ENCODE results near the gene HRH2. TPM values are rescaled to one million over a fixed set of nuclear protein-coding genes. Genes with fewer than 3 reads are reported as not detected.
A peak's percentile ranks its signal among the peaks of the same experiment; 100 is the strongest.

The HRH2 gene
- total and polyA plus RNA-seq, 7 donors: 0.17 to 7.0 (median 0.51) TPM

GRCh38 chr5:175683231-175683630, 25.4 kb downstream of the HRH2 start:
- peaks cover 0 to 9% (median 4%) of the 10 kb centered on the region in 3 donors for H3K27me3 ChIP-seq (ENCODE audit: insufficient read depth in 3 of 3, low read length in 2 of 3)
- H3K9me3 ChIP-seq: no peaks in the 10 kb centered on the region
- H3K4me3 ChIP-seq: no peak overlapping the region
- ATAC-seq: no peak
- 93 to 95% (median 94%) methylated on average over 15 of the region's 15 CpGs for WGBS, 3 donors
- DNase-seq: peak in 1 of 2 donors; percentile 25
- no peaks in the 10 kb centered on the region for H3K36me3 ChIP-seq (ENCODE audit: insufficient read depth in 1 of 2, low read depth in 1 of 2)
- intact Hi-C loops (cut with DNase I): no loop called here
- peaks cover 24% of the 10 kb centered on the region for H3K4me1 ChIP-seq
- no peak overlapping the region for H3K27ac ChIP-seq
- no peak for TF ChIP-seq CTCF (IDR thresholded peaks at IDR 0.05)

- peaks cover 24% of the 10 kb centered on the region for H3K4me1 ChIP-seq
- ATAC-seq: no peak
- H3K9me3 ChIP-seq: no peaks in the 10 kb centered on the region
- intact Hi-C loops (cut with DNase I): no loop called here
- peaks cover 0 to 7% (median 2%) of the 10 kb centered on the region in 3 donors for H3K27me3 ChIP-seq (ENCODE audit: insufficient read depth in 3 of 3, low read length in 2 of 3)
- H3K4me3 ChIP-seq: no peak overlapping the region
- WGBS, 3 donors: 93 to 96% (median 95%) methylated on average over 13 of the region's 13 CpGs
- no peaks in the 10 kb centered on the region for H3K36me3 ChIP-seq (ENCODE audit: insufficient read depth in 1 of 2, low read depth in 1 of 2)
- DNase-seq: peak in 1 of 2 donors; percentile 37
- H3K27ac ChIP-seq: no peak overlapping the region
- TF ChIP-seq CTCF (IDR thresholded peaks at IDR 0.05): no peak
These were observed 26.1 kb downstream of the HRH2 start for GRCh38 chr5:175683921-175684320.

GRCh38 chr5:175684931-175685330, 27.1 kb downstream of the HRH2 start:
- ATAC-seq: no peak
- peak in 1 of 2 donors; percentile 5 for DNase-seq
- intact Hi-C loops (cut with DNase I): no loop called here
- TF ChIP-seq CTCF (IDR thresholded peaks at IDR 0.05): no peak
- Histone ChIP-seq H3K27ac (no peak overlapping the region), H3K27me3 (ENCODE audit: insufficient read depth in 3 of 3, low read length in 2 of 3) (peaks cover 0 to 6% (median 0%) of the 10 kb centered on the region in 3 donors), H3K4me1 (peaks cover 20% of the 10 kb centered on the region), H3K36me3 (ENCODE audit: insufficient read depth in 1 of 2, low read depth in 1 of 2) (no peaks in the 10 kb centered on the region), H3K4me3 (no peak overlapping the region), H3K9me3 (no peaks in the 10 kb centered on the region)
- WGBS, 3 donors: 90 to 91% (median 90%) methylated on average over 5 of the region's 5 CpGs

GRCh38 chr5:175685701-175686350, 28.0 kb downstream of the HRH2 start:
- H3K27ac ChIP-seq: no peak overlapping the region
- H3K4me1 ChIP-seq: peaks cover 12% of the 10 kb centered on the region
- H3K27me3 ChIP-seq (ENCODE audit: insufficient read depth in 3 of 3, low read length in 2 of 3): peaks cover 0 to 6% (median 3%) of the 10 kb centered on the region in 3 donors
- H3K36me3 ChIP-seq (ENCODE audit: insufficient read depth in 1 of 2, low read depth in 1 of 2): no peaks in the 10 kb centered on the region
- TF ChIP-seq CTCF (IDR thresholded peaks at IDR 0.05): no peak
- ATAC-seq: no peak
- DNase-seq: peak in 1 of 2 donors; percentile 6
- no peak overlapping the region for H3K4me3 ChIP-seq
- 93 to 96% (median 94%) methylated on average over 12 of the region's 12 CpGs for WGBS, 3 donors
- intact Hi-C loops (cut with DNase I): no loop called here
- H3K9me3 ChIP-seq: no peaks in the 10 kb centered on the region

- H3K4me3 ChIP-seq: no peak overlapping the region
- TF ChIP-seq CTCF (IDR thresholded peaks at IDR 0.05): no peak
- H3K27me3 ChIP-seq (ENCODE audit: insufficient read depth in 3 of 3, low read length in 2 of 3): peaks cover 0 to 6% (median 5%) of the 10 kb centered on the region in 3 donors
- 50 to 70% (median 55%) methylated on average over 6 of the region's 6 CpGs for WGBS, 3 donors
- ATAC-seq (no peak), DNase-seq (peak in 1 of 2 donors; percentile 8)
- intact Hi-C loops (cut with DNase I): no loop called here
- H3K27ac ChIP-seq: no peak overlapping the region
- peaks cover 6% of the 10 kb centered on the region for H3K4me1 ChIP-seq
- no peaks in the 10 kb centered on the region for H3K36me3 ChIP-seq (ENCODE audit: insufficient read depth in 1 of 2, low read depth in 1 of 2)
- H3K9me3 ChIP-seq: no peaks in the 10 kb centered on the region
These were observed 28.5 kb downstream of the HRH2 start for GRCh38 chr5:175686396-175686795.

Measured in psoas muscle (tissue), 8 donors.